Measurements from ENCODE around the gene REEP6. TPM values are rescaled to one million over a fixed set of nuclear protein-coding genes. Genes with fewer than 3 reads are reported as not detected.

Gene REEP6
- polyA plus RNA-seq, 1 donor, result 228 TPM

- no CpG with 5 or more reads among the region's 49 CpGs for WGBS (ENCODE audit: insufficient coverage, low lambda C conversion rate)
- H3K4me3 ChIP-seq (ENCODE audit: low read length), result peak overlapping the region; percentile 41
These were observed 12.3 kb downstream of the REEP6 start for GRCh38 chr19:1503089-1503924.

GRCh38 chr19:1503925-1504773, 13.2 kb downstream of the REEP6 start:
- Histone ChIP-seq H3K4me1 (ENCODE audit: control insufficient read depth, insufficient read depth, low read length) (peaks cover 38% of the 10 kb centered on the region), H3K36me3 (ENCODE audit: control insufficient read depth, insufficient read depth, low read length) (peaks cover 11% of the 10 kb centered on the region), H3K27ac (ENCODE audit: low read length) (peak overlapping the region; percentile 12), H3K4me3 (ENCODE audit: low read length) (no peak overlapping the region), H3K27me3 (ENCODE audit: control insufficient read depth, insufficient read depth, low read length) (peaks cover 8% of the 10 kb centered on the region), H3K9me3 (ENCODE audit: control insufficient read depth, low read depth, low read length) (peaks cover 29% of the 10 kb centered on the region)
- peak in 1 of 2 donors; percentile 54 for DNase-seq
- WGBS (ENCODE audit: insufficient coverage, low lambda C conversion rate), result no CpG with 5 or more reads among the region's 23 CpGs

More at GRCh38 chr19:1503089-1503924, 12.3 kb downstream of the REEP6 start:
- Histone ChIP-seq H3K4me1 (ENCODE audit: control insufficient read depth, insufficient read depth, low read length) (peaks cover 35% of the 10 kb centered on the region), H3K27me3 (ENCODE audit: control insufficient read depth, insufficient read depth, low read length) (peaks cover 8% of the 10 kb centered on the region), H3K27ac (ENCODE audit: low read length) (peak overlapping the region; percentile 53), H3K9me3 (ENCODE audit: control insufficient read depth, low read depth, low read length) (peaks cover 27% of the 10 kb centered on the region), H3K36me3 (ENCODE audit: control insufficient read depth, insufficient read depth, low read length) (peaks cover 11% of the 10 kb centered on the region)
- peak; percentile 78 to 84 for DNase-seq

GRCh38 chr19:1505012-1505411, 14.0 kb downstream of the REEP6 start:
- DNase-seq, result no peak
- peaks cover 11% of the 10 kb centered on the region for H3K36me3 ChIP-seq (ENCODE audit: control insufficient read depth, insufficient read depth, low read length)
- H3K9me3 ChIP-seq (ENCODE audit: control insufficient read depth, low read depth, low read length), result peaks cover 22% of the 10 kb centered on the region
- no peak overlapping the region for H3K4me3 ChIP-seq (ENCODE audit: low read length)
- no peak overlapping the region for H3K27ac ChIP-seq (ENCODE audit: low read length)
- peaks cover 43% of the 10 kb centered on the region for H3K4me1 ChIP-seq (ENCODE audit: control insufficient read depth, insufficient read depth, low read length)
- 93% methylated on average over 3 of the region's 8 CpGs for WGBS (ENCODE audit: insufficient coverage, low lambda C conversion rate)
- peaks cover 8% of the 10 kb centered on the region for H3K27me3 ChIP-seq (ENCODE audit: control insufficient read depth, insufficient read depth, low read length)

- peaks cover 11% of the 10 kb centered on the region for H3K36me3 ChIP-seq (ENCODE audit: control insufficient read depth, insufficient read depth, low read length)
- DNase-seq, result peak in 1 of 2 donors; percentile 1
- H3K4me1 ChIP-seq (ENCODE audit: control insufficient read depth, insufficient read depth, low read length), result peaks cover 50% of the 10 kb centered on the region
- no peak overlapping the region for H3K4me3 ChIP-seq (ENCODE audit: low read length)
- H3K27ac ChIP-seq (ENCODE audit: low read length), result no peak overlapping the region
- no CpG with 5 or more reads among the region's 45 CpGs for WGBS (ENCODE audit: insufficient coverage, low lambda C conversion rate)
- peaks cover 8% of the 10 kb centered on the region for H3K27me3 ChIP-seq (ENCODE audit: control insufficient read depth, insufficient read depth, low read length)
- H3K9me3 ChIP-seq (ENCODE audit: control insufficient read depth, low read depth, low read length), result peaks cover 15% of the 10 kb centered on the region
These were observed 15.3 kb downstream of the REEP6 start for GRCh38 chr19:1505991-1506881.

- DNase-seq, result no peak
- WGBS (ENCODE audit: insufficient coverage, low lambda C conversion rate), result 100% methylated on average over 2 of the region's 23 CpGs
- peaks cover 54% of the 10 kb centered on the region for H3K4me1 ChIP-seq (ENCODE audit: control insufficient read depth, insufficient read depth, low read length)
- H3K9me3 ChIP-seq (ENCODE audit: control insufficient read depth, low read depth, low read length), result peaks cover 15% of the 10 kb centered on the region
- H3K27me3 ChIP-seq (ENCODE audit: control insufficient read depth, insufficient read depth, low read length), result peaks cover 9% of the 10 kb centered on the region
- peak overlapping the region; percentile 96 for H3K27ac ChIP-seq (ENCODE audit: low read length)
- peaks cover 11% of the 10 kb centered on the region for H3K36me3 ChIP-seq (ENCODE audit: control insufficient read depth, insufficient read depth, low read length)
- H3K4me3 ChIP-seq (ENCODE audit: low read length), result peak overlapping the region; percentile 5
These were observed 16.2 kb downstream of the REEP6 start for GRCh38 chr19:1507192-1507660.

GRCh38 chr19:1507763-1508506, 17.0 kb downstream of the REEP6 start:
- DNase-seq, result peak; percentile 97 to 98
- Histone ChIP-seq H3K9me3 (ENCODE audit: control insufficient read depth, low read depth, low read length) (peaks cover 15% of the 10 kb centered on the region), H3K27me3 (ENCODE audit: control insufficient read depth, insufficient read depth, low read length) (peaks cover 9% of the 10 kb centered on the region), H3K27ac (ENCODE audit: low read length) (peak overlapping the region; percentile 96), H3K4me3 (ENCODE audit: low read length) (peak overlapping the region; percentile 59), H3K36me3 (ENCODE audit: control insufficient read depth, insufficient read depth, low read length) (peaks cover 11% of the 10 kb centered on the region), H3K4me1 (ENCODE audit: control insufficient read depth, insufficient read depth, low read length) (peaks cover 50% of the 10 kb centered on the region)
- no CpG with 5 or more reads among the region's 46 CpGs for WGBS (ENCODE audit: insufficient coverage, low lambda C conversion rate)

GRCh38 chr19:1508507-1508856, 17.5 kb downstream of the REEP6 start:
- Histone ChIP-seq H3K27ac (ENCODE audit: low read length) (peak overlapping the region; percentile 65), H3K27me3 (ENCODE audit: control insufficient read depth, insufficient read depth, low read length) (peaks cover 9% of the 10 kb centered on the region), H3K4me1 (ENCODE audit: control insufficient read depth, insufficient read depth, low read length) (peaks cover 46% of the 10 kb centered on the region), H3K9me3 (ENCODE audit: control insufficient read depth, low read depth, low read length) (peaks cover 15% of the 10 kb centered on the region), H3K36me3 (ENCODE audit: control insufficient read depth, insufficient read depth, low read length) (peaks cover 11% of the 10 kb centered on the region), H3K4me3 (ENCODE audit: low read length) (peak overlapping the region; percentile 37)
- DNase-seq, result peak in 1 of 2 donors; percentile 14
- no CpG with 5 or more reads among the region's 12 CpGs for WGBS (ENCODE audit: insufficient coverage, low lambda C conversion rate)

GRCh38 chr19:1509602-1510441, 18.8 kb downstream of the REEP6 start:
- peaks cover 36% of the 10 kb centered on the region for H3K4me1 ChIP-seq (ENCODE audit: control insufficient read depth, insufficient read depth, low read length)
- peaks cover 18% of the 10 kb centered on the region for H3K9me3 ChIP-seq (ENCODE audit: control insufficient read depth, low read depth, low read length)
- peaks cover 7% of the 10 kb centered on the region for H3K27me3 ChIP-seq (ENCODE audit: control insufficient read depth, insufficient read depth, low read length)
- peaks cover 11% of the 10 kb centered on the region for H3K36me3 ChIP-seq (ENCODE audit: control insufficient read depth, insufficient read depth, low read length)
- peak in 1 of 2 donors; percentile 54 for DNase-seq
- H3K27ac ChIP-seq (ENCODE audit: low read length), result peak overlapping the region; percentile 79
- H3K4me3 ChIP-seq (ENCODE audit: low read length), result peak overlapping the region; percentile 13
- no CpG with 5 or more reads among the region's 11 CpGs for whole genome bisulfite sequencing (ENCODE audit: insufficient coverage, low lambda C conversion rate)

- DNase-seq, result peak in 1 of 2 donors; percentile 78
- peak overlapping the region; percentile 79 for H3K27ac ChIP-seq (ENCODE audit: low read length)
- WGBS (ENCODE audit: insufficient coverage, low lambda C conversion rate), result no CpG with 5 or more reads among the region's 25 CpGs
These were observed 19.4 kb downstream of the REEP6 start for GRCh38 chr19:1510442-1510806.

More at GRCh38 chr19:1510442-1510806, 19.4 kb downstream of the REEP6 start:
- H3K4me1 ChIP-seq (ENCODE audit: control insufficient read depth, insufficient read depth, low read length), result peaks cover 36% of the 10 kb centered on the region
- H3K36me3 ChIP-seq (ENCODE audit: control insufficient read depth, insufficient read depth, low read length), result peaks cover 8% of the 10 kb centered on the region
- H3K27me3 ChIP-seq (ENCODE audit: control insufficient read depth, insufficient read depth, low read length), result peaks cover 10% of the 10 kb centered on the region
- peaks cover 18% of the 10 kb centered on the region for H3K9me3 ChIP-seq (ENCODE audit: control insufficient read depth, low read depth, low read length)
- H3K4me3 ChIP-seq (ENCODE audit: low read length), result peak overlapping the region; percentile 80
